Osteocyte (in vitro differentiated cells): ENCODE data around the gene ABCG5. TPM values are rescaled to one million over a fixed set of nuclear protein-coding genes. Genes with fewer than 3 reads are reported as not detected.

Experiments
- DNase-seq: peaks from one replicate; pipeline ENCODE4 v3.0.0; 2021; ENCODE audit warnings: mixed read lengths; ENCODE audit not compliant: unreplicated experiment; ENCODE audit errors: extremely low spot score
- H3K27ac Mint-ChIP-seq: one replicate; pipeline ENCODE4 v1.8.0; 2021; ENCODE audit warnings: mild to moderate bottlenecking, mixed read lengths; ENCODE audit not compliant: unreplicated experiment
- H3K27me3 Mint-ChIP-seq: one replicate; pipeline ENCODE4 v1.8.0; 2021; ENCODE audit warnings: mixed read lengths; ENCODE audit not compliant: unreplicated experiment
- H3K36me3 Mint-ChIP-seq: one replicate; pipeline ENCODE4 v1.8.0; 2021; ENCODE audit warnings: mixed read lengths; ENCODE audit not compliant: unreplicated experiment
- H3K4me1 Mint-ChIP-seq: one replicate; pipeline ENCODE4 v1.8.0; 2021; ENCODE audit warnings: mixed read lengths; ENCODE audit not compliant: unreplicated experiment
- H3K4me3 Mint-ChIP-seq: one replicate; pipeline ENCODE4 v1.8.0; 2021; ENCODE audit warnings: mild to moderate bottlenecking, moderate library complexity, mixed read lengths; ENCODE audit not compliant: unreplicated experiment
- H3K9me3 Mint-ChIP-seq: one replicate; pipeline ENCODE4 v1.8.0; 2021; ENCODE audit warnings: mixed read lengths; ENCODE audit not compliant: unreplicated experiment
- CTCF ChIP-seq: fragments of 200-600 bp; sonication (generic); IDR thresholded peaks from 2 replicates; pipeline ENCODE4 v1.5.0; 2021; ENCODE audit warnings: antibody characterized with exemption, mild to moderate bottlenecking, moderate library complexity
- total RNA-seq: library from RNA; stranded (reverse); gene quantifications from 2 replicates; pipeline ENCODE4 v1.2.1, GENCODE V29; 2021

ABCG5 gene
- total RNA-seq, 1 donor from 2014 or later: not detected

DNA sequence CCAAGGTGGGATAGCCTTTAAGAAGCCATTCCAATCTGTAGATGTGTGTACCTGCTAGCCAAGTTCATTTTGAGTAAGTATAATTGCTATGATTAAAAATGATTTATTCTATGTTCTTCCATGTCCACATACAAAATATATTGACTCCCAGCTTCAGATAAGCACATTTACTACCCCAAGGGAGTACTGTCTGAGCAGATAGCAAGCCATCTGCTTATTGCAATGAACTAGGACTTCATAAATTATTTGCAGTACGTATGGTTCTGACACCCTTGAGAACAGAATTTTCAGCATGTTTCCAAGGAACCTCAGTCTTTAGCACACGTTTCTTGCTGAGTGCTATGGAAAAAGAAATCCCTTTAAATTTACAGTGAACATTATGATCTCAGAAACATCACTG is 28.2 kb downstream of the ABCG5 start:
- peaks cover 8% of the 10 kb centered on the region for H3K4me1 Mint-ChIP-seq
- no peaks in the 10 kb centered on the region for H3K27me3 Mint-ChIP-seq
- no peaks in the 10 kb centered on the region for H3K9me3 Mint-ChIP-seq
- H3K4me3 Mint-ChIP-seq: no peak overlapping the region
- no peak for TF ChIP-seq CTCF
- DNase-seq: no peak
- H3K36me3 Mint-ChIP-seq: peaks cover 19% of the 10 kb centered on the region
- H3K27ac Mint-ChIP-seq: no peak overlapping the region

- no peak for DNase-seq
- Mint-ChIP-seq H3K9me3 (no peaks in the 10 kb centered on the region), H3K27ac (no peak overlapping the region), H3K36me3 (peaks cover 42% of the 10 kb centered on the region), H3K4me1 (peaks cover 4% of the 10 kb centered on the region), H3K27me3 (no peaks in the 10 kb centered on the region), H3K4me3 (no peak overlapping the region)
- no peak for TF ChIP-seq CTCF
These were observed 32.0 kb downstream of the ABCG5 start for GRCh38 chr2:43806719-43807031.

DNA sequence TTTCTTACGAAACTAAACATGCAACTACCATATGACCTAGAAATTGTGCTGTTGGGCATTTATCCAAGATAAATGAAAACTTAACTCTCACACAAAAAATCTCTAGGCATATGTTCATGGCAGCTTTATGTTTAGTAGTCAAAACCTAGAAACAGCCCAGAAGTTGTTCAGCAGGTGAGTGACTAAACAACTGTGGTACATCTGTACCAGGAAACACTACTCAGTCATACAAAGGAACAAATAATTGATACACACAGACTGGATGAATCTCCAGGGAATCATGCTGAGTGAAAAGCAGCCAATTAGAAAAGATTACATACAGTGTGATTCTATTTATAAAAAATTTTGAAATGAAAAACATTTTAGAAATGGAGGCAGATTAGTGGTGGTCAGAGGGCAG is 35.5 kb downstream of the ABCG5 start:
- Mint-ChIP-seq H3K9me3 (no peaks in the 10 kb centered on the region), H3K27ac (no peak overlapping the region), H3K27me3 (no peaks in the 10 kb centered on the region), H3K4me1 (peaks cover 4% of the 10 kb centered on the region), H3K4me3 (no peak overlapping the region), H3K36me3 (peaks cover 38% of the 10 kb centered on the region)
- TF ChIP-seq CTCF: no peak
- no peak for DNase-seq

GRCh38 chr2:43802135-43802534 is 36.5 kb downstream of the ABCG5 start:
- no peak for TF ChIP-seq CTCF
- Mint-ChIP-seq H3K4me1 (peaks cover 4% of the 10 kb centered on the region), H3K4me3 (no peak overlapping the region), H3K9me3 (no peaks in the 10 kb centered on the region), H3K36me3 (peaks cover 32% of the 10 kb centered on the region), H3K27me3 (no peaks in the 10 kb centered on the region), H3K27ac (no peak overlapping the region)
- no peak for DNase-seq

GRCh38 chr2:43800894-43801293 is 37.7 kb downstream of the ABCG5 start:
- no peak for TF ChIP-seq CTCF
- H3K27ac Mint-ChIP-seq: no peak overlapping the region
- H3K9me3 Mint-ChIP-seq: no peaks in the 10 kb centered on the region
- peaks cover 4% of the 10 kb centered on the region for H3K4me1 Mint-ChIP-seq
- H3K27me3 Mint-ChIP-seq: no peaks in the 10 kb centered on the region
- no peak overlapping the region for H3K4me3 Mint-ChIP-seq
- DNase-seq: no peak
- peaks cover 31% of the 10 kb centered on the region for H3K36me3 Mint-ChIP-seq
